Measurements from ENCODE around the gene ZBTB4. TPM values are rescaled to one million over a fixed set of nuclear protein-coding genes. Genes with fewer than 3 reads are reported as not detected.

The ZBTB4 gene
- total RNA-seq, 1 donor from 2014 or later = 24.6 TPM

DNA sequence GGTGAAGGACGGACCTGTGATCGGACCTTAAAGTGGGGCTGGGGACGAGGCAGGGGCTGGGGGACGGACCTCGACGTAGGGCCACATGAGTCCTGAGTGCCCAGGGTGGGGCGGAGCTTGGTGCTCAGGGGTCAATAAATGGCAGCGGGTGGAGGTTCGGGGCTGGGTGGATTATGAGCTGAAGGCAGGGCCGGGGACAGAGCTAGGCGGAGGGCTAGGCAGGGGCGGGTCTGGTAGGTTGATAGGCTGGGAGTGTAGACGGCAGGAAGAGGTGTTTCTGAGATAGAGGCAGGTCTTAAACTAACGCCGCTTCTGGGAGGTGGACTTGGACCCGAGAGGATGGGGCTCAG, 33.8 kb downstream of the ZBTB4 start:
- H3K4me3 ChIP-seq (ENCODE audit: low read depth, low read length) = peak overlapping the region; percentile 45
- DNase-seq (ENCODE audit: low read depth) = no peak
- TF ChIP-seq, protein P1, sequence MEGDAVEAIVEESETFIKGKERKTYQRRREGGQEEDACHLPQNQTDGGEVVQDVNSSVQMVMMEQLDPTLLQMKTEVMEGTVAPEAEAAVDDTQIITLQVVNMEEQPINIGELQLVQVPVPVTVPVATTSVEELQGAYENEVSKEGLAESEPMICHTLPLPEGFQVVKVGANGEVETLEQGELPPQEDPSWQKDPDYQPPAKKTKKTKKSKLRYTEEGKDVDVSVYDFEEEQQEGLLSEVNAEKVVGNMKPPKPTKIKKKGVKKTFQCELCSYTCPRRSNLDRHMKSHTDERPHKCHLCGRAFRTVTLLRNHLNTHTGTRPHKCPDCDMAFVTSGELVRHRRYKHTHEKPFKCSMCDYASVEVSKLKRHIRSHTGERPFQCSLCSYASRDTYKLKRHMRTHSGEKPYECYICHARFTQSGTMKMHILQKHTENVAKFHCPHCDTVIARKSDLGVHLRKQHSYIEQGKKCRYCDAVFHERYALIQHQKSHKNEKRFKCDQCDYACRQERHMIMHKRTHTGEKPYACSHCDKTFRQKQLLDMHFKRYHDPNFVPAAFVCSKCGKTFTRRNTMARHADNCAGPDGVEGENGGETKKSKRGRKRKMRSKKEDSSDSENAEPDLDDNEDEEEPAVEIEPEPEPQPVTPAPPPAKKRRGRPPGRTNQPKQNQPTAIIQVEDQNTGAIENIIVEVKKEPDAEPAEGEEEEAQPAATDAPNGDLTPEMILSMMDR (conservative IDR thresholded peaks at IDR 0.05; ENCODE audit: low read depth, low read length) = no peak

DNA sequence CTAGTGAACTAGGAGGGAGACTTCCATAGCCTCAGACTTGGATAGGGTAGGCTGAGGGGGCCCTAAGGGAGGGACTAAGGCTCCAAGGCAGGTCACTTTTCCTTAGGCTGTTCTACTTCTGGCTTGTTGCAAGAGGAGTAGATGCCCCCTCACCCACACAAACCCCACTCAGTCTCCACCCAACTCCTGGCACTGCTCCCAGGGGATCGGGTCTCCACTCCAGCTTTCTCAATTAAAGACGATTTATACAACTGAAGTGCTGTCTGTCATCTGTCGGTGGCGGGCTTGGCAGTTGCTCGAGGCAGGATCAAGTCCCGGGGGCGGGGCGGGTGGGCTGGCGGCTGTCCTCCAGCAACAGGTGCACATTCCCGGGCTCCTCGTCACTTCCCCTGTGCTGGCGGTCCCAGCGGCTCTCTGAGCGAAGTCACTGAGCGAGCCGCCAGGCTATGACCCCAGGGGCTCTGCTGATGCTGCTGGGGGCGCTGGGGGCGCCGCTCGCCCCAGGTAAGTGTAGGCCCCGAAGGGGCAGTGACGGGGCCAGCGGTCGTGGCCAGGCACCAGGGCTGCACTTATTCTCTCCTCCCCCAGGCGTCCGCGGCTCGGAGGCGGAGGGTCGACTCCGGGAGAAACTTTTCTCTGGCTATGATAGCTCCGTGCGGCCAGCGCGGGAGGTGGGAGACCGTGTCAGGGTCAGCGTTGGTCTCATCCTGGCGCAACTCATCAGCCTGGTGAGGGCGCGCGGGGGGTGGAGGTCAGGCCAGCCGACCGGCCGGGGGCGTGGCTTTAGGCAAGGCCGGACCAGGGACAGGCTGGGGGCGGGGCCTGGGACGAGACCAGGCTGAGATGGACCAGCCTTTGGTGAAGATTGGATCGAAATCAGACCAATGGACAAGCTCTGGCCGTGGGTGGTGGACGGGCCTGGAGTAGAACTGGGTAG, 34.5 kb downstream of the ZBTB4 start, which contains the start of gene CHRNB1:
CHRNB1 (plus strand) TSS at position 380 of the 937 bp plus-strand sequence; CDS start at position 447, 67 bp downstream.
- TF ChIP-seq, protein P1 (conservative IDR thresholded peaks at IDR 0.05; ENCODE audit: low read depth, low read length) = no peak
- H3K4me3 ChIP-seq (ENCODE audit: low read depth, low read length) = peak within 1 kb of the TSS; percentile 45
- no peak for DNase-seq (ENCODE audit: low read depth)

DNA sequence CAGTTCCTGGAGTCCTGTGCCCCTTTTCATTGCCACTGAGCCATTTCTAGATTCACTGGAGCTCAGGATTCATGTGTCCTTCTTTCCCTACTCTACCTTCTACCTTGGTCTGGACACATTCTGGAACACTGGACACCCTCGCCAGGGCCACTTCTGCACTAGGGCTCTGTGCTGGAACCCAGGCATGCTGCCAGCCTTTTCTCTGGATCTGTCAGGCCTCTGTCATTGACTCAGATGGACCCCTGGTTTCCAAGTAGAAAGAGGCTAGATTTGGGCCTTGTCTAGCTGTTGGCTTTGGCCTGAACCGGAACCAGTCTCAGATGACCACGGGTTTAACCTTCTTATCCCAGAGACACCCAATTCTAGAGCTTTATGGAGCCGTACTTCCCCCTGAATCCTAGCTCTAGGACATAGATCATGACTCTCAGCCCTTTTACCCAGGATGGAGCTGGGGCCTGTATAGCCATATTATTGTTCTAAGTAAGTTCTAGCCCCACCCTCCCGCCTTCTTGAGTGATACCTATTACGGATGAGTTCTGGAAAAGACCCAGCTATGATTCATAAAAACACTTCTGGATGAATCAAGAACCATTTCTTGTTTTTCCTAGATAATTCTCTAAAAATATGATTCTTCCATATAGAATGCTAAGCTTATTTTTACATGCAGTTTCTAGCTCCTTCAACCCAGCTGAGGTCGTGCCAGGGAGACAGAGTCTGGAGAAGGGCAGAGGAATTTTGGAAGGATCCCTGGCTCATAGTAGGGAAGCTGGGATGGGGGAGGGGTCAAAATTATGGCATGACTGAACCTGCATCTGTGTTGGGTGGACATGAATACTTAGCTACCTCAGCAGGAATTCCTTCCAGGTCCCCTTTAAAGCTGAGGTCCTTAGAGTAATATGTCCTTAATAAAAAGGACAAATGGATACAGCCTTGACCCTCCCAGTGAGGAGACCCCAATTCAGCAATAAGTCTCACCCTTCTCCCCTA, 35.6 kb downstream of the ZBTB4 start:
- no peak overlapping the region for H3K4me3 ChIP-seq (ENCODE audit: low read depth, low read length)
- TF ChIP-seq, protein P1 (conservative IDR thresholded peaks at IDR 0.05; ENCODE audit: low read depth, low read length) = no peak
- DNase-seq (ENCODE audit: low read depth) = no peak

DNA sequence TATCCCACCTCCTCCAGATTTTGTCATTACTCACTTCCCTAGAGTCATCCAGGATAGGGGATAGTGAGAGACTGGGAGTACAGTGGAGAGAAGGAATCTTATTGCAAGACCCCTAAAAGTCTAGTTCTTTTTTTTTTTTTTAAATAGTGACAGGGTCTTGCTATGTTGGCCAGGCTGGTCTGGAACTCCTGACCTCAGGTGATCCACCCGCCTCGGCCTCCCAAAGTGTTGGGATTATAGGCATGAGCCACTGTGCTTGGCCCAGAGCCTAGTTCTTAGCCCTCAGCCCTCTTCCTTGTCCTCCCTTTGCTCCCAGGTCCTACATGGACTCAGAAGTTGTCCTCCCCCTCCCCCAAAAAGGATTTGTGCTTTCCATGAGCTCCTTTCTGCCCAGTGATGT, 37.3 kb downstream of the ZBTB4 start:
- DNase-seq (ENCODE audit: low read depth) = no peak
- TF ChIP-seq, protein P1 (conservative IDR thresholded peaks at IDR 0.05; ENCODE audit: low read depth, low read length) = no peak
- H3K4me3 ChIP-seq (ENCODE audit: low read depth, low read length) = no peak overlapping the region

DNA sequence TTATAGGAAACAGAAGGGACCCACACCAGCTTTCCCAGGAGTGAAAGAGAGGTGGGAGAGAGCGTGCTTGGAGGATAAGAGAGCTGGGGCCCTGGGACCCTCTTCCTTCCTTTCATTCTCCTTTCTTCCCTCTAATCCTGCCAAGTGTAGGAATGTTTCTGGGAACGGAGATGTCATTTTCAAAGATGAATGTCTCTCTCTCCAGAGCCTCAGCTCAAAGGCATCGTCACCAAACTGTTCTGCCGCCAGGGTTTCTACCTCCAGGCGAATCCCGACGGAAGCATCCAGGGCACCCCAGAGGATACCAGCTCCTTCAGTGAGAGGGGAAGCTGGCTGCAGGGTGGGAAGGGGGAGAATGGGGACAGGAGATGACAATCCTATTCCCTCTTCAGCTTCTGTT, 38.2 kb downstream of the ZBTB4 start:
- TF ChIP-seq, protein P1 (conservative IDR thresholded peaks at IDR 0.05; ENCODE audit: low read depth, low read length) = no peak
- H3K4me3 ChIP-seq (ENCODE audit: low read depth, low read length) = no peak overlapping the region
- DNase-seq (ENCODE audit: low read depth) = no peak

DNA sequence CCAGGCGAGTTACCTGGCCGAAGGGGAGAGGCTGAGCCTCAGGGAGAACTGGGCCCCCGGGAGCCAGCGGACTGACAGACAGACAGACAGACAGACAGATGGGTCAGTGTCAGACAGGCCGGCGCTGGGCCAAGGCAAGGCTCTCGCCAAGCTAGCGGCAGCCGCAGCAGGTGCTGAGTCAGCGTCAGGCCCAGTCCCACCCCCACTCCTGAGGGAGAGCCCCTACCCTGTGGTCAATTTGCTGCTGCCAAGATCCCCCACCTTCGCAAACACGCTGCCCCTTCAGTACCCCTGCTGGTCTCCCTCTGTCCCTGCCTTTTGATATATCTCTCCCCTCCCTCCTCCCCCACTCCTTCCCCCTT, 38.6 kb downstream of the ZBTB4 start:
- TF ChIP-seq, protein P1 (conservative IDR thresholded peaks at IDR 0.05; ENCODE audit: low read depth, low read length) = no peak
- DNase-seq (ENCODE audit: low read depth) = no peak
- peak overlapping the region; percentile 75 for H3K4me3 ChIP-seq (ENCODE audit: low read depth, low read length)
